Measurements from ENCODE around the gene ACADVL. TPM values are rescaled to one million over a fixed set of nuclear protein-coding genes. Genes with fewer than 3 reads are reported as not detected.
"Not testable (repeated sequence)": the region's sequence is repeated elsewhere in the genome, so short reads cannot be mapped to it uniquely, and the experiment has no call there.

ACADVL gene
- total RNA-seq, 1 donor from 2014 or later, result 2,270 TPM

DNA sequence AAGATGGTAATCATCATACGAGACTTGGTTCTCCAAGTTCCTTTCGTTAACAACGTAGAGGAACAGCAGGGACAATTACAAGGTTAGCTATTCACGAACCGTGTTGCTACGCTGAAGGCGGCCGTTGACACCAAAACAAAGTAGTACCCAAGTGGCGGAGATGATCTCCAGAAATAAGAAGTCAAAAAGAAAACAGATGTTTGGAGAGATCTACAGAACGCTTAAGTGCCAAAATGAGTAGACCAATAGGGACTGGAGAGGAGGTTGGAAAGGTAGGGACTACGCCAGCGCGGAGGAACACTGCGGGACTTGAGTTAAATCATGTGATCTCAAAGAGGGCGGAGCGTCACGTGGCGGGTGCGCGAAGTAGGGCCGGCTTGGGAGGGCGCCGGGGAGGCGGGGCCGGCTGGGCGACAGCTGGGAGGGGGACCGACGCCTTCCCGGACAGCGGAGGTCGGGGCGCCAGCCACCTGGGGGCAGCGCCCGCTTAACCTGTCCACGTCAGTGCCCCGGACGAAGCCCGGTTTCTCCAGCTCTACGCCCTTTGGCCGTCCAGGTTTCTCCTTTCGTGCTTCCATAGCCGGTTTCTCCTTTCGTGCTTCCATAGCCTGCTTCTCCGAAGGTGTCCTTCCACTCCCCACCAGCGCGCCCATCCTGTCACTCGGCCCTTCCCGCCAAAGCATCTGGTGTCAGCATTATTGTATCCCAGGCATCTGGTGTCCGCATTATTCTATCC is 23.1 kb downstream of the ACADVL start:
- ATAC-seq (peak; percentile 63), DNase-seq (peak; percentile 98)
- intact Hi-C loops (cut with micrococcal nuclease), result no loop called here

GRCh38 chr17:7243453-7243729 is 23.7 kb downstream of the ACADVL start:
- intact Hi-C loops (cut with micrococcal nuclease), result no loop called here
- ATAC-seq (no peak), DNase-seq (no peak)

DNA sequence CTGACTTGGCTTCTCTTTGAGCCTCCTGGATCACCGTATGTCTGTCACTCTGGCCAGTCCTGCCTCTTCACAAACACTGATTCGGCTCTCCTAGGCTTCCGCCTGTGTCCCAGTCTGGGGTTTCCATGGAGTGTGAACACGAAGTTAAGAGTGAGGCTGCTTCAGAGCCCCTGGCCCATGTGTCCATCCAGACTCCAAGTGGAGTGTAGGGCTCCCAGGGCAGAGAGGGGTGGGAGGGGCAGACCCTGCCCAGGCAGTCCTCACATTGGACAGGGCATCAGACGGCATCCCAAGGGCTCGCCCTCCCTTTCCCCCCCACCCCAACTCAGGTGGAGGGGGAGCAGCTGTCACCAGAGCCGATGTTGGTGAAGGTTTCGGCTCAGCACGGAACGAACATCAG is 24.1 kb downstream of the ACADVL start:
- ATAC-seq; intact Hi-C loops (cut with micrococcal nuclease); DNase-seq: not testable (repeated sequence)

- ATAC-seq (no peak), DNase-seq (no peak)
- intact Hi-C loops (cut with micrococcal nuclease), result no loop called here
Measured at GRCh38 chr17:7246779-7247178, 27.0 kb downstream of the ACADVL start.

- no peak for ATAC-seq
- DNase-seq, result no peak
- intact Hi-C loops (cut with micrococcal nuclease), result no loop called here
Measured at GRCh38 chr17:7248796-7249195, 29.1 kb downstream of the ACADVL start.

DNA sequence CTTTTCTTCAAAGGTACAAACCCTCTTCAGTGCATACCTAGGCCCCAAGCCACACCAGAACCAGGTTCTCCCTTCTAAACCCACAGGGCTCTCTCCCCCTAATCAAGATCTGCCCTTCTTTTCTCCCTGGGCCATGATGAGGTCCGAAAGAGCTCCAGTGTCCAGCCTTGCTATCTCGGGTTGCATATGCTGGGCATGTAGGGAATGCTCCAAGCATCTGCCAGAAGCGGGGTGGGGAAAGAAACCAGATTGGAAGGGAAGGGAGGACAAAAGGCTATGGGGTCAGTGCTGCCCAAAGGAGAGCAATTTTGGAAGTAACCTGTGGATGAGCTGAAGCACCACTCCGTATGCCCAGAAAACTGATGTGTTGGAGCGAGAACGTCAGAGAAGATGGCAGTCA is 29.5 kb downstream of the ACADVL start:
- no peak for ATAC-seq
- DNase-seq, result no peak
- intact Hi-C loops (cut with micrococcal nuclease), result no loop called here

- intact Hi-C loops (cut with micrococcal nuclease), result no loop called here
- no peak for ATAC-seq
- no peak for DNase-seq
Measured at GRCh38 chr17:7249830-7250229, 30.1 kb downstream of the ACADVL start.

DNA sequence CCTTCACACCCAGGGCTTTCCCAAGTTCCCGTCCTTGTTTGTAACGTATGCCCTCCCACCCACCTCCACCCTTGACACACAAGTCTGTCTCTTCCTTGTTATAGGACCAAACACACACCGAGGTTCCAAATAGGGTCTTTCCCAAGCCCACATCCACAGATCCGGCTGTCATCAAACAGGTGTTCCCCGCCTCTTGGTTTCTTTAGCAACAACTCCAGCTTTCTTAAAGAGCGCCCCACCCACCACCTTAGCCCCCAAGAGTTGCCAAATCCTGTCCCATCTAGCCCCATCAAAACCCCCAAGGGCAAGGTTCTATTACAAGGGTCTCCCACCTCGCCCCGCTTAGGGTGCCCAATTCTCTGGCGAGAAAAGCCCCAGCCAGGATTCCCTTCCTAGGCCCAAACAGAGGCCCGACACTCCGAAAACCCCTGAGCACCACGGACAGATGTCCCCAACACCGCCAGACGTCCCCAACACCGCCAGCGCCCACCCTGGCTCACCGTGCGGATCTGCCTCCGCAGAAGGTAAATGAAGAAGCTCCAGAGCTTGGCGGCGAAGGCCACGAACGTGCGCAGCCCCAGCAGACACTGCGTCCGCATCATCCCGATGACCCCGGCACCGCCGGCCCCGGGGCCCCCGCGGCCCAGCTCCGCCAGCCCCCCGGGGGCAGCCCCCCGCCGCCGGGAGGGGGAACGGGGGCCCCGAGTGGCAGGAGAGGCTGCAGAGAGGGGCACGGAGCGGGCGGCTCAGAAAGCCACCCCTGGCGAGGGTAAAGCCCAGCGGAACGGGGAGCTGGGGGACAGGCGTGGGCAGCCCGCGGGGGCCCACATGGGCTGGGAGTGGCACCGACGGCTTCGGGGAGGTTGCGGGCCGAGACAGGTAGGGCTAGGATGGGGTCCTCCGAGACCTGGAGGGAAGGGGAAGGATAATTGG is 31.2 kb downstream of the ACADVL start:
- no peak for ATAC-seq
- intact Hi-C loops (cut with micrococcal nuclease), result no loop called here
- peak; percentile 41 for DNase-seq

DNA sequence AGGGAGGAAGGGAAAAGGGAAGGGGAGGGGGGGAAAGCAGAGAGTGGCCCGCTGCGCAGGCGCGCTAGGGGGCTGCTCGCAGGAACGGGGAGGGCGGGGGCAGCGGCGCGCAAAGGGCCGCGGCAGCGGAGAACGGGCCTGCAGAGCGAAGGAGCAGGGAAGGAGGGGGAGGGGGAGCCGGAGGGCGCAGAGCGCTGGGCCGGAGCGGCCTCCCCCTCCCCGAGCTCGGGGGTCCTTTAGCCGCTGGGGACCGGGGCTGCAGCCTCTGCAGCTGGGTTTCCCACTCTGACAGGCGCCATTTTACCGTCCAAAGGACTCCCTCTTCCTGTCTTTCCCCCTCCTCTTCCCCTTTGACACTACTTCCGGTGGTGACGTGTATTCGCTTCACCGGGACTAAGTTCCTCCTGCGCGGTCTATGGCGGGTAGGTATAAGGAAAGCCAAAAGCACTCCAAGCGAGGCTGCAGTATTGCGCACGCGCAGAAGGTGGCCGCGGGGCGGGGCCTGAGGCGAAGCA is 32.0 kb downstream of the ACADVL start, which contains the start of gene CTDNEP1:
Gene CTDNEP1 (minus strand): TSS at position 74 of the 515 bp plus-strand sequence. CDS start 438 bp downstream, outside the sequence.
- intact Hi-C loops (cut with micrococcal nuclease), result no loop called here

GRCh38 chr17:7252176-7253043 is 32.7 kb downstream of the ACADVL start, which contains the start of gene ELP5:
Gene ELP5, plus strand, starts transcription at chr17:7252215. Its CDS starts 336 bp downstream, at chr17:7252551.
- DNase-seq (peak; percentile 96), ATAC-seq (peak; percentile 80)
- intact Hi-C loops (cut with micrococcal nuclease), result no loop called here

More for the DNA sequence above, 32.0 kb downstream of the ACADVL start, which contains the start of gene CTDNEP1:
- DNase-seq, result peak; percentile 99
- peak; percentile 94 for ATAC-seq

- intact Hi-C loops (cut with micrococcal nuclease), result no loop called here
- ATAC-seq (no peak), DNase-seq (no peak)
Measured at GRCh38 chr17:7253082-7253481, 33.3 kb downstream of the ACADVL start.

GRCh38 chr17:7254511-7254910 is 34.8 kb downstream of the ACADVL start:
- no peak for DNase-seq
- intact Hi-C loops (cut with micrococcal nuclease), result no loop called here
- ATAC-seq, result no peak

- DNase-seq (no peak), ATAC-seq (no peak)
- intact Hi-C loops (cut with micrococcal nuclease), result no loop called here
Measured at GRCh38 chr17:7256766-7257456, 37.2 kb downstream of the ACADVL start.

DNA sequence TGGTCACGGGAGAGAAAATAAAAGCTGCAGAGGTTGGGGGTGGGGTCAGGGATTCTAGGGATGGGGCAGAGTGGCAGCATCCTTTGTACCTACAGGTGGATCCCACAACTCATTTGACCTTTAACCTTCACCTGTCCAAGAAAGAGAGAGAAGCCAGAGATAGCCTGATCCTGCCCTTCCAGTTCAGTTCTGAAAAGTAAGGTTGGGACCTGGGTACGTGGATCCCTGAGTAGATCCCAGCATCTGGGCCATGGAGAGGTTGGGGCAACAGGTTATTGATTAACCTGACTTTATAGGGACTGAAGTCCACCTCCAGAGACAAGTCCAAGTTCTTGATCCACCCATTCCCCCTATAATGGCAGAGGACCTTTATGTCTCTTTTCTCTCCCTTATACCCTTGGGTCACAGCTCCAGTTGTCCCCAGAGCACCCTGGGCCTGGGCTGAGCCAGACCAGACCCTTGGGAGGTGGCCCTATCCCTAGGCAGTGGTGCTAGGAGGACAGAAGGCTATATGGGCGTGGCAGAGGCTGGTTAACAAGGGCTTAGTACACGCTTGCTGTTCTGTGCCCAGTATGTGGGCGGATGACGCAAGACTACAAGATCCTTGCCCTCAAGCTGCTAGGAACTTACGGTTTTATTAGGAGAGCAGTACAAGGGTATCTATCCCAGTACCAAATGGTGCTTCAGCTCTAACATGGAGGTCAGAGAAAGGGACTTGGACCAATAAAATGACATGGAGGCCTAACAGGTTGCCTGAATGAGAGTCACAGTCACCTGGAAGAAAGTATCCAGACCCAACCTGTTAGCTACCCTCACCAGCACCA is 39.2 kb downstream of the ACADVL start:
- DNase-seq (no peak), ATAC-seq (no peak)
- intact Hi-C loops (cut with micrococcal nuclease), result no loop called here

DNA sequence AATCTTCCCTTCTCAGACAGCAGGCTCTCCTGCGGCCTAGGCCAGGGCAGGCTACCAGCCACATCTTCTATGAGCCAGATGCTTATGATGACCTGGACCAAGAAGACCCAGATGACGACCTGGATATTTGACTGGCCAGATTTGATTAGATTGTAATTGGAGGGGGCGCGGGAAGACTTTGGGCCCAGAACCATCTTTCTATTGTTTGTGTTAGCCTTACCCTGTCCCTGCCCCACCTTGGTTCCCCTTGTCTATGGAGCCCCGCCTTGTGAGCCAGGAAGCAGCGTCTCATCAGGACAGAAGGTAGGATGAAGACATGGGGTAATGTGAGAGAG is 39.8 kb downstream of the ACADVL start:
- intact Hi-C loops (cut with micrococcal nuclease), result no loop called here
- ATAC-seq, result no peak
- no peak for DNase-seq

GRCh38 chr17:7260151-7260550 is 40.4 kb downstream of the ACADVL start:
- ATAC-seq, result peak; percentile 6
- intact Hi-C loops (cut with micrococcal nuclease), result no loop called here
- DNase-seq, result no peak

DNA sequence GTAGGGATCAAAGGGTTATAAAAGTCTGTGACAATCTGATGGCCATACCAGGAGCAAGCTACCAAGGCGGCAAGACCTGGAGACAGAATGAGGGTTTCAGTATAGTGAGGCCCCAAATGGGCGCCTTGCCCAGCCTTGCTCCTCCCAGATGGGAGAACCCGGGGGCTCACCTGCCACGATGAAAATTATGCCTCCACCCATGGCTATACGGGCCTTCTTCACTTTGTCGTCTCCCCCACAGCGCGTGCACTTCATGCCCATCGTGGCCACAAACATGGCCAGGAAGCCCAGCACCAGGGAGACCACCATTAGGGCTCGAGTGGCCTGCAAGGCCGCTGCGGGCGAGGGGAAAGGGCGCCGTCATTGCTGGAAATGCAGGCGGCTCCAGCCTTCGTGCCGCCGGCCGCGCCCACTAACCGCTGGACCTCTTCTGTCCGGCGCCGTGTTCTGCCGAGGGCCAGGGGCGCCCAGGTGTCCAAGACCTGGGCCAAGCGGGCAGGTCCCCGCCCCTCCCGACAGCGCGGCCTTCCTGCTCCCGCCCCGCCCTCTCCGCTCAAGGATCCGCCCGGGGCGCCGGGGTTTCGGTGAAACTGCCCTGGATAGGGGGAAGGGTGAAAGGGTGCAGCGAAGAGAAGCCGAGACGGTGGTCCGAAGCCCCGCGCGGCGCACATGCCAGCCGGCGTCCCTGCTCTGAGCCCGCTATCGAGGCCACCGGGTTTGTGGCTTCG is 41.1 kb downstream of the ACADVL start:
- ATAC-seq (peak; percentile 70), DNase-seq (peak; percentile 53)
- intact Hi-C loops (cut with micrococcal nuclease), result no loop called here
